Raji (cell line): Measurements from ENCODE around the gene IDH3G.

Experiments used
- POLR2A ChIP-seq: IDR thresholded peaks from 2 replicates; pipeline ENCODE4 v1.6.1; 2011; ENCODE audit warnings: low read depth, low read length, control low read depth; ENCODE audit not compliant: insufficient read depth

The IDH3G gene

DNA sequence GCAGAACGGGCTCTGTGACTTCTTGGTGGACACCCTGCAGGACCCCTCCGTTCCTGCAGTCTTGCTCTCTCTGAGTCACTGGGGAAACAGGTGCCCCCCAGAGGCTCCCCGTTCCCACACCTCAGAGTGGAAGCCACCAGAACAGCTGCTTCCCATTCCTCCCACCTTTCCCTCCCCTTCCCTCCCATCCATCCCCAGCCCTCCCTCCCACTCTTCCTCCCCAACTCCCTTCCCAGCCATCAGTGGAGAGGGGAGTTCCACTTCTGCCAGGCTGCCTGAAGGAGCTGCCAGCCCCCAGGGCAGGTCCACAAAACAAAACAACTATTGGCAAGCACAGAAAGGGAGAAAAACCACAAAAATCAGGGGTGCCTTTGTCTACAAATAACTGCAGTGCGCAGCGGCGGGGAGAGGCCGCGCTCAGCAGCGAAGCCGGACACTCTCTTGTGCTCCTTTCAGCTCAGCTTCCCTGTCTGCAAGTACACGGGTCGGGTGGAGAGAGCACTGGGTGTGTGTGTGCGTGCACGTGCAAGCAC, 8.4 kb upstream of the IDH3G start:
- TF ChIP-seq POLR2A: no peak

DNA sequence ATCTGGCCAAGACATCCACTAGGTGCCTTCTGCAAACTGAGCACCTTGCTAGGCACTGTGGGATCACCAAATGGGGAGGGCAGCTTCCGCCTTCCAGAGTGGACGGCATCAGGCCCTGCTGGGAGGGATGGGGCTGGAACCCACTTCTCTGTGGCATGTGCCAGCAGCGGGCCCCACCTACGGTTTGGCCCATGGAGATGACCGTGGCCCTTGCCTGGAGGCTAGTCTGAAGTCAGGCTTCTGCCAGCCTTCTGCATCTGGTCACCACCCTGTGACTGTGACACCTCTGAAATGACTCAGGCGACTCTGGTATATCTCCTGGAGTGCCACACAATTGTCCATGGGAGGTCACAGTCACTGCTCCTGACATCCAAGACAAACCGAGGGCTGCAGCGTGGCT, 7.5 kb upstream of the IDH3G start:
- TF ChIP-seq POLR2A: no peak

DNA sequence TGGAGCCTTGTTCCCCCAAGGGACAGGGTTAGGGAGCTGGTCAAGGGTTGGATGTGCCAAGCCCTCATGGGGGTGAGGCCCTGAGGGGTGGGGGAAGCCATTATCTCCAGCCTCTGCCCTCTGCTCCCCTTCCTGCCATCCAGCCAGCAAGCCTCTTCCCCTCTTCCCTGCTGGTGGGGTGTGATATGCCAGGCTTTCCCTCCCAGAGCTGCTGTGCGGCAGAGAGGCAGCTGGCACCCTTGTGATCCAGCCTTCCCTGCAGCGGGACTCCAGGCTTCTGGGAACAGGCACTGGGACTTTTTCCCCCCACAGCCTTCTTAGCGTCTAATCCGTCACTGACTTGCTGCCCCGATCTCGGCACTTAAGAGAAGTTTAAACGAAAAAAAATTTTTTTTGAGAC, 6.6 kb upstream of the IDH3G start:
- no peak; the same call in 1 of the 2 replicates for TF ChIP-seq POLR2A

DNA sequence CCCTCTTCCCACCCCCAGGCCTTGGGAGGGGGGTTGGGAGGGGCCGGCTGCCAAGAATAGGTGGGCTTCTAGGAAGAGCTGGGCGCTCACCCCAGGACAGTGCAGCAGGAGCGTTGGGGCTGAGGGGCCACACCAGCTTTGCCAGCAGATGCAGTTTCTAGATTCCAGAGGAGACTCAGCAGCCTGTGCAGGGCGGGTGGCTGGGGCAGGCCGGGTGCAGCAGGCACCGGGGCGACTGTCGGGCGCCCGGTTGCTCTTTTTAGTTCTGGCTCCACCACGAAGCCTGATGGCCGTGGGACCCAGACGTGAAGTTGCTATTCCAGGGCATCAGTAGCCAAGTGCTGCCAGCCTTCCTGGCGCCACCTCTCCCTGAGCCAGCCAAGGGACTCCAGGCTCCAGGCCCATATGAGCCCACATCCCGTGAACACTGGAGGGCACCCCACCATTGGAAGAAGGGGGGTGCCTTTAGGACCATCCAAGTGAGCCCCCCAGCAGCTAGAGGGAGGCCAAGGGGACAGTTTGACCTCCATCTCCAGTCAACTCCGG, 6.1 kb upstream of the IDH3G start:
- no peak for TF ChIP-seq POLR2A

DNA sequence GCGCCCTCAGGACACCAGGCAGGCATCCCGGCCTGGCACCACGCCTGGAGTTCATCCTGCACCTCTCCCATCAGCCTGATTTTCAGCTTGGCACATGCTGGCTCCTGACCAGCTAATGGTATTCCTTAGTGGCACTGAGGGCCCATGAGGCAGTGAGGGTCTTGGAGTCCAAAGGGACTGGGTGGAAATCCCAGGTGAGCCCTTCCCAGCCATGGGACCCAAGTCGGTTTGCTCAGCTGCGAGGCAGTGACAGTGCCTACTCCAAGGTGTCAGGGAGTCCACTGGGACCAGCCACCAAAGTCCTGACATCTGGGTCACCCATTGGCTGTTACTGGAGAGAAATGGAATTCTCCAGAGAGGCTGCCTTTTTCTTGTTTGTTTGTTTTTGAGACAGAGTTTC, 5.2 kb upstream of the IDH3G start:
- no peak for TF ChIP-seq POLR2A

DNA sequence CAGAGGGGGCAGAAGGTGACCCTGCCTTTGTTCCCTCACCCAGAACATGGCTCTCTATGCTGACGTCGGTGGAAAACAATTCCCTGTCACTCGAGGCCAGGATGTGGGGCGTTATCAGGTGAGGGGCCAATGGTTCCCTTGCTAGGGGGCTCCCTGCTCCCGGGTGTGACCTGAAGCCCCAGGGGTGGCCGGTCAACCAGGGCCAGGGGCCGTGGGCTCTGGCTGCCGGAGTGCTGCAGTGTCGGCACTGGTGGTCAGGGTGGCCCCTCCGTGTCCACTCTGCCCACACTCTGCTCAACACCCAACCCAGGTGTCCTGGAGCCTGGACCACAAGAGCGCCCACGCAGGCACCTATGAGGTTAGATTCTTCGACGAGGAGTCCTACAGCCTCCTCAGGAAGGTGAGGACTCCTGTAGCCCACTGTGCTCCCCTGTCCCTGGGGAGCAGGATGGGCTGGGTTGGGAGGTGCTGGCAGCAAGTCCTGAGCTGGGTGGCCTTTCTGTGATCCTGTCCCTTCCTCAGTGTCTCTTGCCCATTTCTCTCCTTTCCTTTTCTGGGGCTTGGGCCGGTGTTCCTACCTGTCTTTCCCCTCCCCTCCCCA, 3.3 kb upstream of the IDH3G start:
- TF ChIP-seq POLR2A: no peak

DNA sequence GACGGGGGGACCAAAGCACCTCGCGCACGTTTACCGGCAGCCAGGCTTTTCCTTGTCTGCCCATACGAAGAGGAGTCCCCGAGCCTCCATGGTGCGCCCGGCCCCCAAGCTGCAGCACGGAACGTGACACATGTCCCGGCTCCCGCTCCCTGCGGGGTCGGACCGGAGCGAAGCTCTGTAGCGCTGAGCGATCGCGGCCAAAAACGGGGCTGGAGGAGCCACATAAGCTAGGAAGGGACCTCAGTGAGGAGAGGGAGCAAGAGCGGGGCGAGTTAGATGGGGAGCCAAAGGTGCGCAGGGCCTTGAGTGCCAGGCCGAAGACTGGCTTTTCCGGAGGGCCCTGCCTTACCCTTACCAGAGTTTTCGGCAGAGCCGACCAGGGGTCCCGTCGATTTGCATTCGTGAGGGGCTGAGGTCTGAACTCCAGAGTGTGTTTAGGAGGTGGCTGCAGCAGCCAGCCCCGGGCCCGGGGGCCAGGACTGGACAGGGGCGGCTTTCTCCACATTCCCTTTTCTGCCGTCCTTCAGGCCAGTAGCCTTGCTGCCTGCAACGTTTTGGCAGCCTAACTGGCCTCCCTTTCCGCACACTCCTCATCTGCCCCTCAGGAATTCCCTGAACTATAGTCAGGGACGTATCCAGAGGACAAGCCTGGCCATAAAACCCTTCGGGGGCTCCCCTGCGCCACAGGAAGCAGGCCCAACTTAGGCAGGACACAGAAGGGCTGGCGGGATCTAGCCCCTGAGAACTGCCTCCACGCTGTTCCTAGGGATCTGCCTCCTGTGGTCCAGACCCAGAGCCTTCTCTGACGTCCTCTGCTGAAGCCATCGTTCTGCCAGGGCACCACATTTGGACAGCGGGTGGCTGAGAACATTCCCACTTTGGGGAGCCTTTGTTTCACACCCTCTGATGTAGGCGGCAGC, 982 bp upstream of the IDH3G start:
- TF ChIP-seq POLR2A: no peak

DNA sequence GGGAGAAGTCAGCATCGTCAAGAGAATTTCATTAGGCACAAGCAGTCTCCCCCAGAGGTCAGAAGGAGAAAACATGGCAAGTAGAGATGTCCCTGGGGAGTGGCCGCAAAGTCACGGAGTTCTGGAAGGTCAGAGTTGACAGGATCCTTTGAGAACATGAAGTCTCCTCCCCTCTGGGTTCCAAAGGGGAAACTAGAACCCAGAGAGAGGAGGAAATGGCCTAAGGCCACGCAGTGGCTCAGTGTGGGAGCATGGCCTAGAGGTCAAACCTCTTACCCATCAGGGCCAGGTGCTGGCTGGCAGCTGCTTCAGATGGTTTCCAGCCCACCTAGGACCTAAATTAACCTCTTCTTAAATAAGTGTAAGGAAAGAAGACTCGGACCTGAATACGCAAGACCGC, 884 bp downstream of the IDH3G start:
- no peak for TF ChIP-seq POLR2A

DNA sequence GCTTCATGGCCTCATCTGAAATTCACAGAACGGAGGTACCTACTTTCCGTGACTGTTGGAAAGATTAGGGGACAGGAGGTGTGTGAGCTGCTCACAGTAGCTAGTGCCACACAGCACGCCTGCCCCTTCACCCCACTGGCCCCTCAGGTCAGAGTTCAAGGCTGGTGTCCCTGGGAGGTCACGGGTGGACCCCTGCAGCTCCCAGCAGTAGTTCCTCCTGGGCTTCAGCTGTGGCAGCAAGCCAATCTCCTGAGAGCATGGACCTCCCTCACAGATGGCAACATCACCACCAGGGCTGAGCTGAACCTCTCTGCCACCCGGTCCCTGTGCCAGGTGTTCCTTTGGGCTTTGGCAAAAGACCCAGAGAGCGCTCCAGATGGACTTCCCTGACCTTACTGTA, 1.8 kb downstream of the IDH3G start:
- no peak for TF ChIP-seq POLR2A

DNA sequence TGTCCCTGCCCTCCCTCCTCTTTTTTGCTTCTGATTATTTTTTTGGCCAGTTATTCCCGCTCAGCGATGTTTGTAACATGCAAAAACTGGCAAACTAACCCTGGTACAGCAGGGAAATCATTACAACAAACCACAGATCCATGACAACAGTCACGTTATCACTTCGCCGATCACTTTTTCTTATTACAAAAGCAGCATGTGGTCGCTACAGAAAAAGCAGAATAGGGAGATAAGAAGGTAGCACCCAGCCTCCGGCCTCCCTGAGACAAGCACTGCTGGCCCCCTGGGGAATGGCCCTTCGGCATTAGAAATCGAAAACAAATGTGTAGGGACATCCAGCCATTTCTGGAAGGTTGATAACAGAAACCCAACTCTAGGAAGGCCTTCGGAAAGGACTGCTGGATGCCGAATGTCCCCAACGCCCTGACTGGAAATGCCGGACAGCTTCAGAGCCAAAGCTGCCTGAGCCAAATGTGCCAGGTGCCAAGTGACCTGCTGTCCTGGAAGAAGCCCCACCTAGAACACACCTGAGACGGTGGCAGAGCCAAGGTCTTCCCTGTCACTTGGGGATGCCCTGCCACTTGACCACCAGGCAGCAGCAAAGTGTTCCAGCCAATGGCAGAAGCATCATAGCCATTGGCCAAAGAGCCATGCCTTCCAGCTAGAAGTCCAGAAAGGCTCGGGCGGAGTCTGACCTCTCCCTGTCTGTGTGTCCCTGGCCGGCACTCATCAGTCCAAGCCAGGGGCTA, 2.9 kb downstream of the IDH3G start:
- no peak for TF ChIP-seq POLR2A

DNA sequence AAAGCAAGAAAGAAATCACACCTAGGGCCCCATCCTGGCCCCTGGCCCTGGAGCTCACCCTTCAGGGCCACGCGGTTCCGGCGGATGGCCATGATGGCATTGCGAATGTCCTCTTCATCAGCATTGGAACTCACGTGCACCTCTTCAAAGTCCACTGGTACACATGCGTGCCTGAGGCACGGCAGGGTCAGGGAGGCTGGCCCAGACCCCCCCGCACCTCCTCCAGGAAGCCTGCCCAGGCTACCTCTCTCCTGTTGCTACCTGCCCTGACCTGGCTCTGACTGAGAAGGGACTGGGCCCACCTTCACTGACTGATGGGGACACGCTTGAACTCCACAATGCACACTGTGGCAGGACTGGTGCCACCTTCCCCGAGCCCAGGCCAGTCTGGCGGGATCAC, 4.5 kb downstream of the IDH3G start:
- TF ChIP-seq POLR2A: no peak

DNA sequence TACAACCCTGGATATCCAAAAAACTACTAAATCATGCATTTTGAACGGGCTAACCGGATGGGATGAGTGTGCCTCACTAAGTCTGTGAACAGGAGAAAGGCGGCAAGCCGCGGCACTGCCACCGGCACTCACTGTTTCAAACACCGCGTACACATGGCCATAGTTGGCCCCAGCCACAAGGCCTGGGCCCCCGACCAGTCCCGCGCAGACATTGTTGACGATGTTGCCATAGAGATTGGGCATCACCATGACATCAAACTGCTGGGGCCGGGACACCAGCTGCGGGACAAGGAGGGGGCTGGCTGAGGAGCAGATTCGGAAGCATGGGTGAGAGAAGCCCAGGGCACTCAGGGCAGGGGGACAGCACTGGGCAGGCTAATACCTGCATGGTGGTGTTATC, 7.5 kb downstream of the IDH3G start:
- no peak for TF ChIP-seq POLR2A

DNA sequence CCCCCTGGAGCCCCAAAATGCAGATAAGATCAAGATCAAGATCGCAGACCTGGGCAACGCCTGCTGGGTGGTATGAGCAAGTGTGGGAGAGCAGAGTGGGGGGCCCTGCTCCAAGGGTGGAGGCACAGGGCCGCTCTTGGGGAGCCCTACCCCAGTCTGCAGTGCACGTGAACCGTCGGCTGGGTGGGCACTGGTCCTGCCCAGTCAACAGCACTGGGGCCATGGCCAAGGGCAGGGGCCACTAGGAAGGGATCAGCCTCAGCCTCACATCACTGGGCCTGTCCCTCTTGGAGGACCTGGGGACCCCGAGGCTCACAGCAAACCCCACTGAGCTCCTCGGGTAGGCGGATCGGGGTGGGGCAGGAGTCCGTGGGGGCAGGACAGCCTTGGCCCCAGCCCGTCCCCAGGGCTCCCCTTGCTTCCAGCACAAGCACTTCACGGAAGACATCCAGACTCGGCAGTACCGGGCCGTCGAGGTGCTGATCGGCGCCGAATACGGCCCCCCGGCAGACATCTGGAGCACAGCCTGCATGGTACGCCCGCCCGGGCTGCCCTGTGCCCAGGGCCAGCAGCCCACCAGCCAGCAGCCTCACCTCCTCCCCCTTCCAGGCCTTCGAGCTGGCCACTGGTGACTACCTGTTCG, 9.7 kb downstream of the IDH3G start:
- no peak for TF ChIP-seq POLR2A

DNA sequence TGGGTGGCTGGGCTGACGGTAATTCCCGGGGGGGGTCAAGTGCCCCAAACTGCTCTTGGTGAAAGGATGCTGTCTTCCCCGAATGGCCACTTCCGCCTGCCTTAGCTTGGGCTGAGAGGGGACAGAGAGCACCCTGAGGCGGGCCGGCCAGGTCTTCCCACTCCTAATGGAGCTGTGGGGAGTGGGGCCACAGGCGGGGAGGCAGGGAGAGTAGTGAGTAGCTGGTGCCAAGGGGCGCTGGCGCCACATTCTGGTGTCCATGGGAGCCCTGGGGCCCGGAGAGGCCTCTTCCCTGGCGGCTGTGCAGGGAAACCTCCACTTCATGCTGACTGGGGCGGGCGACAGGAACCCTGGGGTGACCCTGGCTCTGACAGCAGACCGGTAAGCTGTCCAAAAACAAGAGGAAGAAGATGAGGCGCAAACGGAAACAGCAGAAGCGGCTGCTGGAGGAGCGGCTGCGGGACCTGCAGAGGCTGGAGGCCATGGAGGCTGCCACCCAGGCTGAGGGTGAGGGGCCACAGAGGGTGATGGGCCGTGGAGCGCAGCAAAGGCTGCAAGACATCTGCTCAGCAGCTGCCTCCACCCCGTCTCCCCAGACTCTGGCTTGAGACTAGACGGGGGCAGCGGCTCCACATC, 10.7 kb downstream of the IDH3G start:
- TF ChIP-seq POLR2A: no peak

DNA sequence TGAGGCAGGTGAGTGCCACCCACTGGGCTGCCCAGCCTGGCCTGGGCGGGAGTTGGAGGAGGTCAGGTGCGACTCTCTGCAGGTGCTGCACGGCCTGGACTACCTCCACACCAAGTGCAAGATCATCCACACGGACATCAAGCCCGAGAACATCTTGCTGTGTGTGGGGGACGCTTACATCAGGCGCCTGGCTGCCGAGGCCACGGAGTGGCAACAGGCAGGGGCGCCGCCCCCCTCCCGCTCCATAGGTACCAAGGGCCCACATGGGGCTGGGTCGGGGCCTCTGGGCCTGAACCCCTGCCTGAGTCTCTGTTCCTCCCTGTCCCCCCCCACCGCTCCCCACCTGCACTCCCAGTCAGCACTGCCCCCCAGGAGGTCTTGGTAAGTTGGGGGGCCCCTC, 11.3 kb downstream of the IDH3G start:
- no peak for TF ChIP-seq POLR2A

DNA sequence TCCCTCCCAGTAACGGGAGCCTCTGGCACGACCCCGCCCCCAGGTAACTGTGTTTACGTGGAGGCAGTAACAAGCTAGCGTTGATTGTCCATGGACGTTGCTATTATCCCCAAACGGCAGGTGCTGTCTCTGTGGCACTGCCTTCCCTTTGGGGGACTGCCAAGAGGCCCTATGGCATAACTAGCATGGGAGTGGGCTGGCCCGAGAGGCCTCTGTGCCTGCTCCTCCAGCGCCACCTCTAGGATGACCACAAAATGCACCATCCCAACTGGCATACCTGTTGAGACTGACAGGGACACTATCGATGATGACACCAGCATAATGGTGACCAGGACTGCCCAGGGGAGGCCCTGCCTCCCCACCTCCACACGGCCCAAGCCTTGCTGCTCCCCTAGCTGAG, 11.9 kb downstream of the IDH3G start:
- no peak for TF ChIP-seq POLR2A
